Measurements from ENCODE around the gene XRCC6.

Gene XRCC6

GRCh38 chr22:41598081-41598480 is 23.0 kb upstream of the XRCC6 start:
- in situ Hi-C loops (cut with MboI; ENCODE audit: low sequenced_read_pairs), result no loop called here

GRCh38 chr22:41598891-41599635 is 22.0 kb upstream of the XRCC6 start:
- in situ Hi-C loops (cut with MboI; ENCODE audit: low sequenced_read_pairs), result no loop called here

- in situ Hi-C loops (cut with MboI; ENCODE audit: low sequenced_read_pairs), result no loop called here
Observed at GRCh38 chr22:41600976-41601375, 20.1 kb upstream of the XRCC6 start.

GRCh38 chr22:41603873-41604332 is 17.2 kb upstream of the XRCC6 start:
- in situ Hi-C loops (cut with MboI; ENCODE audit: low sequenced_read_pairs), result no loop called here

- in situ Hi-C loops (cut with MboI; ENCODE audit: low sequenced_read_pairs), result no loop called here
Observed at GRCh38 chr22:41608386-41608785, 12.7 kb upstream of the XRCC6 start.

- in situ Hi-C loops (cut with MboI; ENCODE audit: low sequenced_read_pairs), result no loop called here
Observed at GRCh38 chr22:41612603-41613306, 8.3 kb upstream of the XRCC6 start.

- in situ Hi-C loops (cut with MboI; ENCODE audit: low sequenced_read_pairs), result no loop called here
Observed at GRCh38 chr22:41613456-41613855, 7.6 kb upstream of the XRCC6 start.

GRCh38 chr22:41619979-41620588 is 1.0 kb upstream of the XRCC6 start:
- in situ Hi-C loops (cut with MboI; ENCODE audit: low sequenced_read_pairs), result no loop called here

- in situ Hi-C loops (cut with MboI; ENCODE audit: low sequenced_read_pairs), result no loop called here
Observed at GRCh38 chr22:41620589-41621098, 451 bp upstream of the XRCC6 start, which contains the start of gene DESI1. DESI1 (minus strand) TSS chr22:41621043; CDS start chr22:41620839, 204 bp downstream.

GRCh38 chr22:41621911-41622179 is 750 bp downstream of the XRCC6 start:
- in situ Hi-C loops (cut with MboI; ENCODE audit: low sequenced_read_pairs), result no loop called here

- in situ Hi-C loops (cut with MboI; ENCODE audit: low sequenced_read_pairs), result loop anchor here (25.0 kb wide), 1 partner anchor 463 kb away; no protein-coding TSS in a partner anchor
Observed at GRCh38 chr22:41625577-41625976, 4.5 kb downstream of the XRCC6 start.

- in situ Hi-C loops (cut with MboI; ENCODE audit: low sequenced_read_pairs), result loop anchor here (25.0 kb wide), 1 partner anchor 469 kb away; no protein-coding TSS in a partner anchor
Observed at GRCh38 chr22:41631115-41631514, 10.0 kb downstream of the XRCC6 start.

GRCh38 chr22:41631615-41632014 is 10.5 kb downstream of the XRCC6 start:
- in situ Hi-C loops (cut with MboI; ENCODE audit: low sequenced_read_pairs), result loop anchor here (25.0 kb wide), 1 partner anchor 469 kb away; no protein-coding TSS in a partner anchor

- in situ Hi-C loops (cut with MboI; ENCODE audit: low sequenced_read_pairs), result loop anchor here (25.0 kb wide), 1 partner anchor 472 kb away; no protein-coding TSS in a partner anchor
Observed at GRCh38 chr22:41634610-41635009, 13.5 kb downstream of the XRCC6 start.

GRCh38 chr22:41636467-41636866 is 15.4 kb downstream of the XRCC6 start:
- in situ Hi-C loops (cut with MboI; ENCODE audit: low sequenced_read_pairs), result loop anchor here (25.0 kb wide), 1 partner anchor 474 kb away; no protein-coding TSS in a partner anchor

- in situ Hi-C loops (cut with MboI; ENCODE audit: low sequenced_read_pairs), result loop anchor here (25.0 kb wide), 1 partner anchor 475 kb away; no protein-coding TSS in a partner anchor
Observed at GRCh38 chr22:41637623-41638022, 16.5 kb downstream of the XRCC6 start.

GRCh38 chr22:41638124-41638523 is 17.0 kb downstream of the XRCC6 start:
- in situ Hi-C loops (cut with MboI; ENCODE audit: low sequenced_read_pairs), result loop anchor here (25.0 kb wide), 1 partner anchor 476 kb away; no protein-coding TSS in a partner anchor

- in situ Hi-C loops (cut with MboI; ENCODE audit: low sequenced_read_pairs), result loop anchor here (25.0 kb wide), 1 partner anchor 476 kb away; no protein-coding TSS in a partner anchor
Observed at GRCh38 chr22:41638748-41639147, 17.7 kb downstream of the XRCC6 start.

- in situ Hi-C loops (cut with MboI; ENCODE audit: low sequenced_read_pairs), result loop anchor here (25.0 kb wide), 1 partner anchor 480 kb away; no protein-coding TSS in a partner anchor
Observed at GRCh38 chr22:41641854-41642253, 20.8 kb downstream of the XRCC6 start.

GRCh38 chr22:41642331-41643110 is 21.4 kb downstream of the XRCC6 start:
- in situ Hi-C loops (cut with MboI; ENCODE audit: low sequenced_read_pairs), result loop anchor here (25.0 kb wide), 1 partner anchor 480 kb away; no protein-coding TSS in a partner anchor
